ENCODE results near the gene ITIH4. TPM values are rescaled to one million over a fixed set of nuclear protein-coding genes. Genes with fewer than 3 reads are reported as not detected.

ITIH4 gene
- total RNA-seq, 1 donor from 2014 or later, result 8.0 TPM

- Mint-ChIP-seq H3K36me3 (ENCODE audit: unreplicated experiment) (peaks cover 5% of the 10 kb centered on the region), H3K27ac (ENCODE audit: unreplicated experiment) (no peak overlapping the region), H3K9me3 (ENCODE audit: unreplicated experiment) (peaks cover 8% of the 10 kb centered on the region), H3K4me3 (ENCODE audit: unreplicated experiment) (no peak overlapping the region), H3K27me3 (ENCODE audit: unreplicated experiment) (peaks cover 6% of the 10 kb centered on the region), H3K4me1 (ENCODE audit: low read depth, unreplicated experiment) (peaks cover 4% of the 10 kb centered on the region)
- TF ChIP-seq CTCF (IDR thresholded peaks at IDR 0.05; ENCODE audit: partially characterized antibody, unreplicated experiment), result no peak
- DNase-seq, result no peak
These were observed 27.4 kb upstream of the ITIH4 start for GRCh38 chr3:52857864-52858263.

DNA sequence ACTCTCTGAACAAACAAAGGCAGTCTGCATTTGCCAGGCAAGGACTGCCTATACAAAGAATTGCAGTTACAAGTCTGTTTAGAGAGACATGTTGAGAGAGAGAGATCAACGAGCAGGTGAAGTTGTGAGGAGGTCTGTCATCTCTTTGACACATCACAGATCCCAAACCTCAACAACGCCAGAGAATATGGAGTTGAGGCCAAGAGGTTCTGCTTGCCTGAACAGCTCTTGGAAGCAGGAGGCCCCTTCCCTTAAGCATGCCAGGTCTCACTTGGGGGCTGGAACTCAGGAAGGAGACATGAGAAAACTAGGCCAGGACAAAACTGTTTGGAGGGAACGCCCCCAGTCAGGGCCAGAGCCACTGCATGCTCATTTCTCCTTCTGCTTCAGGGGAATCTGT is 26.7 kb upstream of the ITIH4 start:
- H3K27me3 Mint-ChIP-seq (ENCODE audit: unreplicated experiment), result peaks cover 6% of the 10 kb centered on the region
- DNase-seq, result no peak
- H3K4me3 Mint-ChIP-seq (ENCODE audit: unreplicated experiment), result no peak overlapping the region
- H3K27ac Mint-ChIP-seq (ENCODE audit: unreplicated experiment), result no peak overlapping the region
- H3K9me3 Mint-ChIP-seq (ENCODE audit: unreplicated experiment), result peaks cover 8% of the 10 kb centered on the region
- no peak for TF ChIP-seq CTCF (IDR thresholded peaks at IDR 0.05; ENCODE audit: partially characterized antibody, unreplicated experiment)
- no peaks in the 10 kb centered on the region for H3K36me3 Mint-ChIP-seq (ENCODE audit: unreplicated experiment)
- H3K4me1 Mint-ChIP-seq (ENCODE audit: low read depth, unreplicated experiment), result peaks cover 4% of the 10 kb centered on the region

DNA sequence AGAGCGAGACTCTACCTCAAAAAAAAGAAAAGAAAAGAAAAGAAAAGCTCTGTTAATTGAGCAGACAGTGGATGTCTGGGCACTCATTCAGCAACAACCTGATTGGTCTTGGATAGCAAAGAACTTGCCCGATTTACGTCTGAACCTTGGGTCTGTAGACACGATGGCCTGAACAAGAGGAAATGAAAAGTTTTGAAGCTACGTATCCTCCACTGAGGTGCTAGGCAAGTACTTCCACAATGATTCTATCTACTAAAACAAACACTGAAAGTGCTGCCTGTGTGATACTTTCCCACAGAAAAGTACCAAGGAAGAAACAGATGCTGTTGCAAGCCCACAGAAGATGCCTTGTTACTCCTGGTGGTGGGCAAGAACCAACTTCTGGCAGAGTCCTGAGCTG is 26.2 kb upstream of the ITIH4 start:
- Mint-ChIP-seq H3K4me1 (ENCODE audit: low read depth, unreplicated experiment) (peaks cover 8% of the 10 kb centered on the region), H3K9me3 (ENCODE audit: unreplicated experiment) (peaks cover 5% of the 10 kb centered on the region), H3K27ac (ENCODE audit: unreplicated experiment) (no peak overlapping the region), H3K27me3 (ENCODE audit: unreplicated experiment) (peaks cover 9% of the 10 kb centered on the region), H3K36me3 (ENCODE audit: unreplicated experiment) (no peaks in the 10 kb centered on the region), H3K4me3 (ENCODE audit: unreplicated experiment) (no peak overlapping the region)
- no peak for TF ChIP-seq CTCF (IDR thresholded peaks at IDR 0.05; ENCODE audit: partially characterized antibody, unreplicated experiment)
- no peak for DNase-seq

GRCh38 chr3:52854013-52854412 is 23.5 kb upstream of the ITIH4 start:
- Mint-ChIP-seq H3K27ac (ENCODE audit: unreplicated experiment) (no peak overlapping the region), H3K27me3 (ENCODE audit: unreplicated experiment) (peaks cover 3% of the 10 kb centered on the region), H3K36me3 (ENCODE audit: unreplicated experiment) (no peaks in the 10 kb centered on the region), H3K9me3 (ENCODE audit: unreplicated experiment) (no peaks in the 10 kb centered on the region), H3K4me1 (ENCODE audit: low read depth, unreplicated experiment) (peaks cover 4% of the 10 kb centered on the region), H3K4me3 (ENCODE audit: unreplicated experiment) (no peak overlapping the region)
- no peak for TF ChIP-seq CTCF (IDR thresholded peaks at IDR 0.05; ENCODE audit: partially characterized antibody, unreplicated experiment)
- DNase-seq, result no peak

DNA sequence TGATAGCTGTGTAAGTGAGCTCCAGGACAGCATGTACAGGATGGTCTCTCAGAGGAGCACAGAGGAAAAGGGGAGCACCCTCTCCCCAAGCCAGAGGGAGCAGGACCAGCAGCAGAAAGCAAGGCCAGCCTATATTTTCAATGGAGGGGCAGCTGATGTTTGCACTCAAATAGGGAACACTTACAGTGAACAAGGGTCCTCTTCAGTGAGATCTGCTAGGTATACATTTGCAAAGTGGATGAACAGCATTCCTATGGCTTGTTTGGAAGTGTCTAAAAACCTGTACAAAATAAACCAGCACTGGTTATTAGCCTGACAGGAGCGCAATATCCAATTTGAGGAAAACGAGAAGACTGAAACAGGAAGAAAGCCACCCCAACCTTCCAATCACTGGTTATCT is 21.9 kb upstream of the ITIH4 start:
- H3K36me3 Mint-ChIP-seq (ENCODE audit: unreplicated experiment), result no peaks in the 10 kb centered on the region
- DNase-seq, result no peak
- no peak overlapping the region for H3K4me3 Mint-ChIP-seq (ENCODE audit: unreplicated experiment)
- peaks cover 3% of the 10 kb centered on the region for H3K27me3 Mint-ChIP-seq (ENCODE audit: unreplicated experiment)
- no peak overlapping the region for H3K27ac Mint-ChIP-seq (ENCODE audit: unreplicated experiment)
- TF ChIP-seq CTCF (IDR thresholded peaks at IDR 0.05; ENCODE audit: partially characterized antibody, unreplicated experiment), result no peak
- H3K4me1 Mint-ChIP-seq (ENCODE audit: low read depth, unreplicated experiment), result peaks cover 4% of the 10 kb centered on the region
- no peaks in the 10 kb centered on the region for H3K9me3 Mint-ChIP-seq (ENCODE audit: unreplicated experiment)

Data from glutamatergic neuron (in vitro differentiated cells).